HepG2 (cell line): ENCODE data around the gene SAMD14. TPM values are rescaled to one million over a fixed set of nuclear protein-coding genes. Genes with fewer than 3 reads are reported as not detected.

Experiments used
- HNRNPH1 ChIP-seq: fragments of 200-400 bp; formaldehyde crosslinking; optimal IDR thresholded peaks from 2 replicates; pipeline ENCODE3; 2017; ENCODE audit warnings: mild to moderate bottlenecking, low read depth, low read length
- KIAA2018 ChIP-seq: sonication (generic); formaldehyde crosslinking; IDR thresholded peaks from 2 replicates; pipeline ENCODE4 v1.5.0; 2020; ENCODE audit warnings: mild to moderate bottlenecking, missing genetic modification reagents, borderline replicate concordance
- PRDM10 ChIP-seq: sonication (generic); formaldehyde crosslinking; IDR thresholded peaks from 2 replicates; pipeline ENCODE4 v1.4.0; 2020; ENCODE audit warnings: low read depth, missing genetic modification reagents
- RERE ChIP-seq: IDR thresholded peaks from 2 replicates; pipeline ENCODE4 v1.6.1; 2016; ENCODE audit warnings: low read depth, missing genetic modification reagents, missing compliant biosample characterization
- ZNF205 ChIP-seq: IDR thresholded peaks from 2 replicates; pipeline ENCODE4 v1.6.1; 2018; ENCODE audit warnings: missing biosample characterization, missing genetic modification reagents
- ZNF329 ChIP-seq: sonication (generic); formaldehyde crosslinking; IDR thresholded peaks from 2 replicates; pipeline ENCODE4 v1.9.0; 2021; ENCODE audit warnings: low read depth, mild to moderate bottlenecking, missing genetic modification reagents
- ZNF557 ChIP-seq: sonication (generic); formaldehyde crosslinking; IDR thresholded peaks from 2 replicates; pipeline ENCODE4 v1.4.0; 2020; ENCODE audit warnings: missing genetic modification reagents
- ZNF569 ChIP-seq: sonication (generic); formaldehyde crosslinking; IDR thresholded peaks from 2 replicates; pipeline ENCODE4 v1.5.0; 2020; ENCODE audit warnings: mild to moderate bottlenecking, missing genetic modification reagents, moderate library complexity, borderline replicate concordance
- polyA plus RNA-seq, 8 experiments: library from polyadenylated mRNA; depleted of rRNA in 3 of 8; stranded (reverse) in 7 of 8; unstranded in 1 of 8; fragments of >200 nt; fragmentation: Illumina TruSeq in 4 of 8; extraction: Trizol in 4 of 8; gene quantifications; 2 replicates each; pipeline versions ENCODE4 v1.2.1 to v1.2.3, GENCODE V29; 2011 to 2016; ENCODE audit warnings: low read depth in 4 of 8, missing spikeins in 1 of 8, mixed read lengths in 1 of 8; ENCODE audit not compliant: insufficient read depth in 1 of 8
- total RNA-seq, 5 experiments: library from RNA; depleted of rRNA; stranded (reverse); fragments of >200 nt; fragmentation: Illumina TruSeq; extraction: Trizol; gene quantifications; 2 replicates each; pipeline ENCODE4 v1.2.3, GENCODE V29; 2016; ENCODE audit warnings: low read depth in 1 of 5

SAMD14 gene
- total and polyA plus RNA-seq, 2 of the 13 experiments (the other 11 are each of a cell fraction or from before 2014, with no cell fraction given): 0.07 to 0.22 TPM

GRCh38 chr17:50161023-50161910 lies 31.3 kb upstream of the SAMD14 start (continued):
- no peak for TF ChIP-seq KIAA2018 (CRISPR knock-in tag)
- no peak for TF ChIP-seq PRDM10
- no peak for TF ChIP-seq RERE (CRISPR knock-in tag)
- no peak for TF ChIP-seq ZNF329
- TF ChIP-seq ZNF205 (CRISPR knock-in tag): peak; percentile 76; the same call in 1 of the 2 replicates
- no peak for TF ChIP-seq ZNF569
- no peak for TF ChIP-seq HNRNPH1
- TF ChIP-seq ZNF557 (CRISPR knock-in tag): no peak
